Left lung (tissue), 10 donors: ENCODE data around the gene UBQLN1. TPM values are rescaled to one million over a fixed set of nuclear protein-coding genes. Genes with fewer than 3 reads are reported as not detected.

Source experiments
- ATAC-seq: fragments of 200-7000 bp; cut with Tn5 transposase; one replicate; pipeline ENCODE4 v1.9.1; 2020; ENCODE audit warnings: moderate library complexity
- DNase-seq, 4 donors: peaks; one replicate each; pipeline ENCODE4 v3.0.0-alpha.2; 2013 to 2020
- H3K27ac ChIP-seq, 2 donors: fragments of 200-600 bp; sonication (generic) in 1 of 2; one replicate each; pipeline versions ENCODE4 v1.5.0 to v1.8.0; 2020 to 2021
- H3K27me3 ChIP-seq, 2 donors: fragments of 200-600 bp; sonication (generic) in 1 of 2; one replicate each; pipeline versions ENCODE4 v1.5.0 to v1.8.0; 2020 to 2021
- H3K36me3 ChIP-seq, 2 donors: fragments of 200-600 bp; sonication (generic) in 1 of 2; one replicate each; pipeline versions ENCODE4 v1.5.0 to v1.8.0; 2020 to 2021
- H3K4me1 ChIP-seq, 2 donors: fragments of 200-600 bp; one replicate each; pipeline ENCODE4 v1.8.0; 2021
- H3K4me3 ChIP-seq, 2 donors: fragments of 200-600 bp; sonication (generic) in 1 of 2; one replicate each; pipeline versions ENCODE4 v1.5.0 to v1.8.0; 2020 to 2021; ENCODE audit warnings: mild to moderate bottlenecking in 1 of 2
- H3K9me3 ChIP-seq, 2 donors: fragments of 200-600 bp; sonication (generic) in 1 of 2; one replicate each; pipeline versions ENCODE4 v1.5.0 to v1.8.0; 2020 to 2021
- intact Hi-C, 2 donors: fragments of 100-400 bp; cut with DNase I; formaldehyde crosslinking; loops; one replicate each; pipeline versions ENCODE4 v1.11.2 to v1.14.2; 2022
- polyA plus RNA-seq, 6 donors: library from polyadenylated mRNA; unstranded; fragments of 120-200 nt; gene quantifications; one replicate each; pipeline ENCODE4 v1.2.1, GENCODE V29; 2013; ENCODE audit not compliant: insufficient read length in 6 of 6
- total RNA-seq, 2 donors: library from RNA; stranded (reverse); fragmentation: NEBNext Ultra II Directional; extraction: Animal tissue kit (Norgen Biotek cat#: 25700); gene quantifications; one replicate each; pipeline ENCODE4 v1.2.1, GENCODE V29; 2021
- TF ChIP-seq, protein P1 (sequence below), 2 donors: fragments of 200-600 bp; sonication (generic) in 1 of 2; IDR thresholded peaks; one replicate each; pipeline versions ENCODE4 v1.5.0 to v1.8.0; 2021; ENCODE audit warnings: antibody characterized with exemption in 2 of 2
- donor health status: DM: no; HTN: yes; CAD: no.
- donor health status: DM: no; HTN: no; CAD: no.

The UBQLN1 gene
- total and polyA plus RNA-seq, 8 donors: 83.1 to 107 (median 93.5) TPM

DNA sequence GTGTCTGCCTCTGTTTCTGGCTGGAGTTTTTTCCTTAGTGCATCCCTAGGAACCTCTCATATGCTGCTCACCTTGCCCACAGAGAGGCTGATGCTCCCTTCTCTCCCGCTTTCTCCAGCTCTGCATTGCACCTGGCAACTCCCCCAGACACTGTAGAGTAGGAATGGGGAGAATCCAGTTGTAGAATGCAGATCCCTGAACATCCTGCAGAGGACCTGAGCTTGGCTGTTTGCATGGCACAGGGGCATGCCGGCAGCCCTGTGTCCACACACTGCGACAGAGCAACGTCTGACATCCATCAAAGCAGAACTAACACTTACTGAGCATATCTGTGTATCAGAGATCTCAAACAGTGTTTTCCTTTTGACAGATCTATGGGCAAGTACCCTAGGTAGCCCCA is 65.0 kb downstream of the UBQLN1 start:
- intact Hi-C loops: no loop called here
- Histone ChIP-seq H3K27me3 (no peaks in the 10 kb centered on the region), H3K27ac (no peak overlapping the region), H3K36me3 (peaks cover 0 to 7% of the 10 kb centered on the region in 2 donors), H3K4me3 (no peak overlapping the region), H3K4me1 (no peaks in the 10 kb centered on the region), H3K9me3 (no peaks in the 10 kb centered on the region)
- no peak for DNase-seq
- TF ChIP-seq, protein P1, sequence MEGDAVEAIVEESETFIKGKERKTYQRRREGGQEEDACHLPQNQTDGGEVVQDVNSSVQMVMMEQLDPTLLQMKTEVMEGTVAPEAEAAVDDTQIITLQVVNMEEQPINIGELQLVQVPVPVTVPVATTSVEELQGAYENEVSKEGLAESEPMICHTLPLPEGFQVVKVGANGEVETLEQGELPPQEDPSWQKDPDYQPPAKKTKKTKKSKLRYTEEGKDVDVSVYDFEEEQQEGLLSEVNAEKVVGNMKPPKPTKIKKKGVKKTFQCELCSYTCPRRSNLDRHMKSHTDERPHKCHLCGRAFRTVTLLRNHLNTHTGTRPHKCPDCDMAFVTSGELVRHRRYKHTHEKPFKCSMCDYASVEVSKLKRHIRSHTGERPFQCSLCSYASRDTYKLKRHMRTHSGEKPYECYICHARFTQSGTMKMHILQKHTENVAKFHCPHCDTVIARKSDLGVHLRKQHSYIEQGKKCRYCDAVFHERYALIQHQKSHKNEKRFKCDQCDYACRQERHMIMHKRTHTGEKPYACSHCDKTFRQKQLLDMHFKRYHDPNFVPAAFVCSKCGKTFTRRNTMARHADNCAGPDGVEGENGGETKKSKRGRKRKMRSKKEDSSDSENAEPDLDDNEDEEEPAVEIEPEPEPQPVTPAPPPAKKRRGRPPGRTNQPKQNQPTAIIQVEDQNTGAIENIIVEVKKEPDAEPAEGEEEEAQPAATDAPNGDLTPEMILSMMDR (IDR thresholded peaks at IDR 0.05): no peak
- no peak for ATAC-seq

GRCh38 chr9:83639266-83639665 is 68.5 kb downstream of the UBQLN1 start:
- H3K27ac ChIP-seq: no peak overlapping the region
- no peaks in the 10 kb centered on the region for H3K4me1 ChIP-seq
- ATAC-seq (no peak), DNase-seq (no peak)
- no peaks in the 10 kb centered on the region for H3K27me3 ChIP-seq
- no peak overlapping the region for H3K4me3 ChIP-seq
- H3K36me3 ChIP-seq: no peaks in the 10 kb centered on the region
- intact Hi-C loops: no loop called here
- no peaks in the 10 kb centered on the region for H3K9me3 ChIP-seq
- TF ChIP-seq, protein P1 (IDR thresholded peaks at IDR 0.05): no peak

DNA sequence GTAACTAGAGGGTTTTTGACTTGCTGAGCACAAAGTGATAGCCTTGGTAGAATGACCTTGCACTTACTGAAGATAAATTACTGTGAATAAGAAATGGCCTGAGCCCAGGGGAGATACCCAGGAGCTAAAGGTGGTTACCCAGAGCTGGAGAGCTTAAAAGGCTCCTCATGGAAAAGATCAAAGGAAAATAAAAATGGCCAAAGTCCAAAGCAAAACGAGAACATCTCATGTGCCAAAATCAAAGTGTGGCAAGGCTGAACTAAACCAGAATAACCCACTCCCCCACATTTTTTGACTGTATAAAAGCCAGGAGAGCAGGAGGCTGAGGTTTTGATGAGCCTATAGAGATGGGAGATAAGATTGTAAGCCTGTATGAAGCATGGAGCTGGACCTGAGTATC is 70.4 kb downstream of the UBQLN1 start:
- TF ChIP-seq, protein P1 (IDR thresholded peaks at IDR 0.05): no peak
- no peaks in the 10 kb centered on the region for H3K9me3 ChIP-seq
- ATAC-seq: no peak
- no peaks in the 10 kb centered on the region for H3K4me1 ChIP-seq
- no peak for DNase-seq
- no peaks in the 10 kb centered on the region for H3K36me3 ChIP-seq
- H3K27me3 ChIP-seq: no peaks in the 10 kb centered on the region
- intact Hi-C loops: no loop called here
- H3K27ac ChIP-seq: no peak overlapping the region
- H3K4me3 ChIP-seq: no peak overlapping the region

DNA sequence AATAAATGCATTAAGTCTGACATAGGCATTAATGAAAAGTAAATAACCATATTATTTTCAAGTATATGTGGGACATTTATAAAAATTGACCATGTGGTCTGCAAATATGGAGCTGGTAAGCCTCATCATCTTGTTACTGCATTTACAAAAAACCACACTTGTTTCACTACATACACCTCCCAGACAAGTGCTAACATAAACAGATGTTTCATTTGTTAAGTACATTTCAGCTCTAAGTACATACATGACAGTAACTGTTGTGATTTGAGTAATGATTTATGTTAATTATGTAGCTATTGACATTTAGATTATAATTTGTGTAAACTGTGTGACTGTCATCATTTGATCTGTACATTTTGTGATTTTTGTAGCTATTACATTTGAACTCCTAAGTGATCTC is 70.9 kb downstream of the UBQLN1 start:
- no peaks in the 10 kb centered on the region for H3K4me1 ChIP-seq
- no peak overlapping the region for H3K27ac ChIP-seq
- intact Hi-C loops: no loop called here
- no peaks in the 10 kb centered on the region for H3K36me3 ChIP-seq
- ATAC-seq (no peak), DNase-seq (no peak)
- TF ChIP-seq, protein P1 (IDR thresholded peaks at IDR 0.05): no peak
- H3K4me3 ChIP-seq: no peak overlapping the region
- no peaks in the 10 kb centered on the region for H3K27me3 ChIP-seq
- no peaks in the 10 kb centered on the region for H3K9me3 ChIP-seq

DNA sequence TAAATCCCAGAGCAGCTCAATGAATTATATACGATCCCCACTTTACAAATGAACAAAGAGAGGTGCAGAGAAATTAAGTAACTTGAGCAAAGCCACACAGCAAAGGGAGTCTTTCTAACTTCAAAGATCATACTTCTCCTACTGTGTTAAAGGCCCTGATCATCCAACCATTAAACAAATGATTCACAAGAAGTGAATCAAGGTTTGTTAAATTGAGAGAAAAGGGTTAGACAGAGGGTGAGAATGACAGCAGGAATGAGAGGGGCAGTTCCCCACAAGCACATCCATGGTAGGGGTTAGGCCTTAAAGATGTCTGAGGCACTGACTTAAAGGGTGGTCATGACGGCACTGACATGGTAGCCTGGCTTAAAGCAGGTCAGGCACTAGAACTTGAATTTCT is 74.1 kb downstream of the UBQLN1 start:
- H3K27me3 ChIP-seq: no peaks in the 10 kb centered on the region
- no peak for DNase-seq
- ATAC-seq: no peak

More for the DNA sequence above, 74.1 kb downstream of the UBQLN1 start:
- intact Hi-C loops: no loop called here
- TF ChIP-seq, protein P1 (IDR thresholded peaks at IDR 0.05): no peak
- Histone ChIP-seq H3K4me3 (no peak overlapping the region), H3K36me3 (no peaks in the 10 kb centered on the region), H3K4me1 (no peaks in the 10 kb centered on the region), H3K27ac (no peak overlapping the region), H3K9me3 (no peaks in the 10 kb centered on the region)
